GM10266 (cell line): ENCODE results near the gene CLDN9.

Experiments
- DNase-seq: peaks from one replicate; pipeline ENCODE4 v3.0.0; 2012; ENCODE audit errors: extremely low spot score
- TF ChIP-seq, protein P1 (sequence below): IDR thresholded peaks from 2 replicates; pipeline ENCODE4 v1.5.1; 2012; ENCODE audit warnings: mild to moderate bottlenecking, low read depth; ENCODE audit not compliant: control insufficient read depth, insufficient read depth; ENCODE audit errors: missing control alignments

The CLDN9 gene

GRCh38 chr16:2967211-2967631 lies 45.5 kb upstream of the CLDN9 start:
- TF ChIP-seq, protein P1, sequence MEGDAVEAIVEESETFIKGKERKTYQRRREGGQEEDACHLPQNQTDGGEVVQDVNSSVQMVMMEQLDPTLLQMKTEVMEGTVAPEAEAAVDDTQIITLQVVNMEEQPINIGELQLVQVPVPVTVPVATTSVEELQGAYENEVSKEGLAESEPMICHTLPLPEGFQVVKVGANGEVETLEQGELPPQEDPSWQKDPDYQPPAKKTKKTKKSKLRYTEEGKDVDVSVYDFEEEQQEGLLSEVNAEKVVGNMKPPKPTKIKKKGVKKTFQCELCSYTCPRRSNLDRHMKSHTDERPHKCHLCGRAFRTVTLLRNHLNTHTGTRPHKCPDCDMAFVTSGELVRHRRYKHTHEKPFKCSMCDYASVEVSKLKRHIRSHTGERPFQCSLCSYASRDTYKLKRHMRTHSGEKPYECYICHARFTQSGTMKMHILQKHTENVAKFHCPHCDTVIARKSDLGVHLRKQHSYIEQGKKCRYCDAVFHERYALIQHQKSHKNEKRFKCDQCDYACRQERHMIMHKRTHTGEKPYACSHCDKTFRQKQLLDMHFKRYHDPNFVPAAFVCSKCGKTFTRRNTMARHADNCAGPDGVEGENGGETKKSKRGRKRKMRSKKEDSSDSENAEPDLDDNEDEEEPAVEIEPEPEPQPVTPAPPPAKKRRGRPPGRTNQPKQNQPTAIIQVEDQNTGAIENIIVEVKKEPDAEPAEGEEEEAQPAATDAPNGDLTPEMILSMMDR, result no peak
- no peak for DNase-seq

- no peak for DNase-seq
- TF ChIP-seq, protein P1, result no peak
Observed at GRCh38 chr16:2967721-2968161, 45.0 kb upstream of the CLDN9 start.

- TF ChIP-seq, protein P1, result no peak
- DNase-seq, result peak; percentile 45
Observed at GRCh38 chr16:2968368-2968737, 44.4 kb upstream of the CLDN9 start.

DNA sequence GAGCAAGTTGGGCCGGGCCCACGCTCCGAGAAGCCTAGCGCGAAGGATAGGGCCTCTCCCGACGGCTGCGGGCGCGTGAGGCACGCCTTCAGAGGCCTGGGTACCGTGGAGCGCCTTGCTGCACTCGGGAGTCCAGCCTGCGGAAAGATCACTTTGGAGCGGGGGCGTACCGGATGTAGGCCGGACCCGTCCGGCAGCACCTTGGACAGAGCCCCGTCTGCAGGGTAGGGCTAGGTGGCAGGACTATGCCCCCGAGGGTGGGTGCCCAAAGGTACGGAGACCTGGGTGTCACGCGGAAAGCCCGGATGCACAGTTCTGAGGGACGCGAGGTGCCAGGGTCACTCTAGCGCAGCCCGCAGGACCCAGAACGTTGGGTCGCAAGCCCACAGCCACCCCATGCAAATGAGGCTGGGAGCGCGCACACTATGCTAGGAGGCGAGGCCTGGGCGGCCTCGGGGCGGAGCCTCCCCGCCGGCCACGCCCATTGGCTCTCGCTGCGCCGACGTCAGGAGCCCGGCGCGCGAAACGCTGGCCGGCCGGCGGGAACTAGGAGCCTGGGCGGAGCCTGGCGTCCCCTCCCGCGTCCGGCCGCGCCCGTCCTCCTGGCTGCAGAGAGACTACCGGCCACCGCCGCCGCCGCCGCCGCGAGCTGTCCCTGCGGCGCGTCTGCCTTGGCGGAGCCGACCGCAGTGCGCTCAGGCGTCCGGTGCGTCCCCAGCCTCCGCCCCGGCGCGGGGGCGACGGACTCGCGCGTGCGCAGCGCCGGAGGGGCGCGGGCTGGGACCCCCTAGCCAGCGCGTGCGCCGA lies 43.8 kb upstream of the CLDN9 start, which contains the start of gene PAQR4:
Gene PAQR4 (plus strand): TSS at position 611 of the 807 bp plus-strand sequence. CDS start 327 bp downstream, outside the sequence.
- DNase-seq, result peak; percentile 99
- TF ChIP-seq, protein P1, result no peak

DNA sequence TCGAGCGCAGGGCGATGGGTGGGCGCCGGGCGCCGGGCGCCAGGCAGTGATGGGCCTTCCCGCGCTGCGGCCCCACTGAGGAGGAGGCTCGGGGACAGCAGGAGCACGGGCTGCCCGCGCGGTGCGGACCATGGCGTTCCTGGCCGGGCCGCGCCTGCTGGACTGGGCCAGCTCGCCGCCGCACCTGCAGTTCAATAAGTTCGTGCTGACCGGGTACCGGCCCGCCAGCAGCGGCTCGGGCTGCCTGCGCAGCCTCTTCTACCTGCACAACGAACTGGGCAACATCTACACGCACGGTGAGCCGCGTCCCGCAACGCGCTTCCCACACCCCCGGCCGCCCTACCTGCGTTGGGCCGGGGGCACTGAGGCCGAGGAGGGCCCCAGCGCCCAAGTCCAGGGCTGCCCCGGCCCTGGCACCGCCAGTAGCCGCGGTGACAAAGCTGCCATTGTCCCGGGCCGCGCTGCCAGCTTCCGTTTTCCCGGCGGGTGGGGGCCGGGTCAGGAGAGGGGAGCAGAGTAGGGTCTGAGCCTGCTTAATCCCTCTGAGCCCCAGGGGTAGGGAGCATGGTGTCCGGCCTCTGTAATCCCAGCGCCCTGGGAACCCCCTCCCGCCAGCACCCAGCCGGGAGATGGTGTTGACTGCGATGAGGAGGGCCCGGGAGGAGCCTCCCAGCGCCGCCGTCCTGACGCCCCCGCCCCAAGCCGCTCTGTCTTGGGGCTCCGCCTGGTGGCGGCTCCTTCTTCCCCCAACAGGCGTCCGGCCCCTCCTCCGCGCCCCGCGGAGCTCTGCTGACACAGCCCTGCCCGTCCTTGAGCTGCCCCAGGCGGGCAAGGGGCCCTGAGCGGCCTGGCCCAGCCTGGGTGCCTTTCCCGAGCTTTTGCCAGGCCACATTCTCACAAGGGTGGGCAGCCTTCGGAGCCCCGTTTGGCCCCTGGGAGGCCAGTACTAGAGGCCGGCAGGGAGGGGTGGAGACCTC lies 42.9 kb upstream of the CLDN9 start:
- peak; percentile 93 for DNase-seq
- TF ChIP-seq, protein P1, result peak; percentile 64

DNA sequence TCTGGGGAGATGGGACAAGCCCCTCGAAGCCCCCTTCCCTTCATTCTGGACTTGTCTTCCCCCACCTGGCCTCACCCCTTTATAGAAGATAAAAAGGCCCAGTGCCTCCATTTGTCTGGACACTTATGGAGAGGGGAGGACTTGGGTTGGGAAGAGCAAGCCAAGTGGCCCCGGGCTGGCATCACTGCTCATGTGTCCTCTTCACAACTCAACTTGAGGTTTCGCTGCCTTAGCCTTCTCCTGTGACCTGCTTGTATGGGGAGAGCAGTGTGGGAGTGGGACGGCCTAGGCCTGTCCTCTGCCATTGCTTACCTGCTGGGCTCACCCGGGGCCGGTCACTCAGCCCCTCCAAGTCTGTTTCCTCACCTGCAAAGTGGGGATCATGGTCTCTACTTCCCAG lies 42.2 kb upstream of the CLDN9 start:
- TF ChIP-seq, protein P1, result no peak
- DNase-seq, result no peak
